ENCODE data around the gene KRT6A.

Gene KRT6A

GRCh38 chr12:52486166-52487105, 6.6 kb downstream of the KRT6A start:
- TF ChIP-seq CTCF (IDR thresholded peaks at IDR 0.05): no peak
- DNase-seq (ENCODE audit: low spot score): no peak
- Histone ChIP-seq H3K27ac (no peak overlapping the region), H3K4me3 (no peak overlapping the region)

GRCh38 chr12:52480073-52480472, 13.0 kb downstream of the KRT6A start:
- no peak overlapping the region for H3K4me3 ChIP-seq
- no peak overlapping the region for H3K27ac ChIP-seq
- TF ChIP-seq CTCF (IDR thresholded peaks at IDR 0.05): no peak
- no peak for DNase-seq (ENCODE audit: low spot score)

- H3K27ac ChIP-seq: no peak overlapping the region
- DNase-seq (ENCODE audit: low spot score): no peak
- no peak for TF ChIP-seq CTCF (IDR thresholded peaks at IDR 0.05)
- H3K4me3 ChIP-seq: no peak overlapping the region
Observed at GRCh38 chr12:52477651-52478050, 15.4 kb downstream of the KRT6A start.

GRCh38 chr12:52474212-52474611, 18.8 kb downstream of the KRT6A start:
- Histone ChIP-seq H3K27ac (no peak overlapping the region), H3K4me3 (no peak overlapping the region)
- no peak for TF ChIP-seq CTCF (IDR thresholded peaks at IDR 0.05)
- DNase-seq (ENCODE audit: low spot score): no peak

GRCh38 chr12:52473768-52474167, 19.3 kb downstream of the KRT6A start, which contains the start of gene KRT6C:
TSS of gene KRT6C (minus strand) at chr12:52473805. CDS start at chr12:52473737, 68 bp downstream.
- TF ChIP-seq CTCF (IDR thresholded peaks at IDR 0.05): no peak
- no peak within 1 kb of the TSS for H3K27ac ChIP-seq
- no peak for DNase-seq (ENCODE audit: low spot score)

GRCh38 chr12:52469853-52470252, 23.2 kb downstream of the KRT6A start:
- Histone ChIP-seq H3K4me3 (no peak overlapping the region), H3K27ac (no peak overlapping the region)
- no peak for DNase-seq (ENCODE audit: low spot score)
- TF ChIP-seq CTCF (IDR thresholded peaks at IDR 0.05): no peak

More at GRCh38 chr12:52473768-52474167, 19.3 kb downstream of the KRT6A start, which contains the start of gene KRT6C:
- no peak within 1 kb of the TSS for H3K4me3 ChIP-seq

GRCh38 chr12:52464897-52465296, 28.2 kb downstream of the KRT6A start:
- TF ChIP-seq CTCF (IDR thresholded peaks at IDR 0.05): no peak
- H3K27ac ChIP-seq: no peak overlapping the region
- no peak for DNase-seq (ENCODE audit: low spot score)
- H3K4me3 ChIP-seq: no peak overlapping the region
